Measurements from ENCODE around the gene HOXA11. TPM values are rescaled to one million over a fixed set of nuclear protein-coding genes. Genes with fewer than 3 reads are reported as not detected.

The HOXA11 gene
- total RNA-seq, 4 donors from 2014 or later: not detected

- intact Hi-C loops (cut with DNase I): loop anchor here (10.0 kb wide), 1 partner anchor 722 kb away; no protein-coding TSS in a partner anchor
- Histone ChIP-seq H3K9me3 (no peaks in the 10 kb centered on the region), H3K27ac (no peak overlapping the region), H3K4me1 (peaks cover 9 to 39% of the 10 kb centered on the region in 2 donors), H3K27me3 (peaks cover 69% of the 10 kb centered on the region), H3K36me3 (no peaks in the 10 kb centered on the region), H3K4me3 (replicated peaks in 1 of 3) (no peak overlapping the region)
- DNase-seq: no peak
- no peak for TF ChIP-seq POLR2A (IDR thresholded peaks at IDR 0.05)
- no peak for TF ChIP-seq CTCF (IDR thresholded peaks at IDR 0.05)
- 16 to 19% methylated on average over 3 of the region's 3 CpGs for WGBS, 2 donors
These were observed 17.8 kb upstream of the HOXA11 start for GRCh38 chr7:27202862-27203134.

- WGBS, 2 donors: 17 to 24% methylated on average over 22 to 29 of the region's 30 CpGs
- H3K4me1 ChIP-seq: peaks cover 9 to 39% of the 10 kb centered on the region in 2 donors
- intact Hi-C loops (cut with DNase I): loop anchor here (10.0 kb wide), 1 partner anchor 723 kb away; no protein-coding TSS in a partner anchor
- no peak for DNase-seq
- no peaks in the 10 kb centered on the region for H3K9me3 ChIP-seq
- no peak overlapping the region for H3K4me3 ChIP-seq (replicated peaks in 1 of 3)
- TF ChIP-seq POLR2A (IDR thresholded peaks at IDR 0.05) (no peak), CTCF (IDR thresholded peaks at IDR 0.05) (no peak)
- peaks cover 75% of the 10 kb centered on the region for H3K27me3 ChIP-seq
- no peak overlapping the region for H3K27ac ChIP-seq
- H3K36me3 ChIP-seq: no peaks in the 10 kb centered on the region
These were observed 17.2 kb upstream of the HOXA11 start for GRCh38 chr7:27202018-27202861.

GRCh38 chr7:27201580-27202017 is 16.6 kb upstream of the HOXA11 start:
- TF ChIP-seq POLR2A (IDR thresholded peaks at IDR 0.05) (no peak), CTCF (IDR thresholded peaks at IDR 0.05) (no peak)
- H3K27ac ChIP-seq: no peak overlapping the region
- intact Hi-C loops (cut with DNase I): loop anchor here (10.0 kb wide), 1 partner anchor 723 kb away; no protein-coding TSS in a partner anchor
- WGBS, 2 donors: 21 to 24% methylated on average over 4 of the region's 4 CpGs
- H3K9me3 ChIP-seq: no peaks in the 10 kb centered on the region
- H3K4me1 ChIP-seq: peaks cover 9 to 39% of the 10 kb centered on the region in 2 donors
- no peak for DNase-seq
- no peak overlapping the region for H3K4me3 ChIP-seq (replicated peaks in 1 of 3)
- peaks cover 81% of the 10 kb centered on the region for H3K27me3 ChIP-seq
- H3K36me3 ChIP-seq: no peaks in the 10 kb centered on the region

- H3K9me3 ChIP-seq: no peaks in the 10 kb centered on the region
- peaks cover 9 to 39% of the 10 kb centered on the region in 2 donors for H3K4me1 ChIP-seq
- H3K36me3 ChIP-seq: no peaks in the 10 kb centered on the region
- no peak overlapping the region for H3K4me3 ChIP-seq (replicated peaks in 1 of 3)
- no peak for TF ChIP-seq POLR2A (IDR thresholded peaks at IDR 0.05)
- TF ChIP-seq CTCF (IDR thresholded peaks at IDR 0.05): no peak
- 8 to 12% methylated on average over 13 to 14 of the region's 14 CpGs for WGBS, 2 donors
- H3K27ac ChIP-seq: no peak overlapping the region
- intact Hi-C loops (cut with DNase I): loop anchor here (10.0 kb wide), 1 partner anchor 724 kb away; no protein-coding TSS in a partner anchor
- H3K27me3 ChIP-seq: peaks cover 79% of the 10 kb centered on the region
- no peak for DNase-seq
These were observed 15.9 kb upstream of the HOXA11 start for GRCh38 chr7:27200761-27201579.
